ENCODE results near the gene GNA14. TPM values are rescaled to one million over a fixed set of nuclear protein-coding genes. Genes with fewer than 3 reads are reported as not detected.
"Not testable (repeated sequence)": the region's sequence is repeated elsewhere in the genome, so short reads cannot be mapped to it uniquely, and the experiment has no call there.

Gene GNA14
- polyA plus RNA-seq, 4 donors, result 12.2 to 19.7 (median 18.1) TPM

DNA sequence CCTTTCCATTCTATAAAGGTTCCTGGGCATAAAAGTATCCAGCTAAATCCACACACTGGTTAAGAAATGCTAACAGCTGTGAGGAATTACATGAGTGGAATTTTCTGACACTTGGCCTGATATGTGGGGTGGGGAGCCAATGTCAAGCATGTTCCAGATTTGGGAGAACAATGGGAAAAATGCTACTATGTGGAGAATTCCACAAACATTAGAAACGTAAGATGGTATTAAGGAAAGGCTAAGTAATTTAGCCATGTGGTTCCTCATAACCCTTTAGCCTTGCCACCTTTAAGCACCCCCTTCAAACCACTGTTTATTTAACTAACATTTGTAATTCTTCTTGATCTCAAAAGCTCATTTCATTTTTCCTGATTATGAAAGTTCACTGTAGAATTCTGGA lies 149.2 kb downstream of the GNA14 start:
- no peak for DNase-seq (ENCODE audit: low read depth in 4 of 4, low spot score in 3 of 4)

DNA sequence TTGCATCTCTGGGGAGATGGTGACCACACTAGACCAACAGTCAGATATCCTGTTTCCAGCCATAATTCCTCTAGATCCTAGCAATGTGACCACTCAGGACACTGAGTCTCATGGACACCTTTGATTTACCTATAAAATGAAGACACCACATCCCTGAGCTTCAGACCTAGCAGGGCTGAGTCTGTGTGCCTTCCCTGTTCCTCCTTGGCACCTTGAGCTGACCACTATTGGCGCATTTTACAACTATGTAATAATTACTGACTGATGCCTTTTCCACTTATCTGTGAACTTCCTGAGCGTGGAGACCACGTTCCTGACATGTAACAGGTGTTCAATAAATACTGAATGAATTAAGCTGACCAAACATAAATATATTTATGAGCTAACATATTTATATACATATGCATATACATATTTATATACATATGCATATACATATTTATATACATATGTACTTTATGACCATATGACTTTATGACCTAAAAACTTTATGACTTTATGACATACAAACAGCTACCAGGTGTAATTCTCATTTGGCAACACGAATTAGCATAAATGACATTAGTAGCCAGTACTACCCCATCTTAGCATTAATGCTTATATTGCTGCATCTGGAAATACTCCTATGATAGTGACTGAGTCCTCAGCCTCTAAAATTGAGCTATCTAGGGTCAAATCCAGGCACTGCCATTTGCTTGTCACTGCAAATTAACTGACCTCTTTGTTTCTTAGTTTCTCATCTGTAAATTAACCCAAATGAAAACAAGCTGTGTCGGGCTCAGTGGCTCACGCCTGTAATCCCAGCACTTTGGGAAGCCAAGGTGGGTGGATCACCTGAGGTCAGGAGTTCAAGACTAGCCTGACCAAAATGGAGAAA lies 150.6 kb downstream of the GNA14 start:
- DNase-seq (ENCODE audit: low read depth in 4 of 4, low spot score in 3 of 4), result no peak

DNA sequence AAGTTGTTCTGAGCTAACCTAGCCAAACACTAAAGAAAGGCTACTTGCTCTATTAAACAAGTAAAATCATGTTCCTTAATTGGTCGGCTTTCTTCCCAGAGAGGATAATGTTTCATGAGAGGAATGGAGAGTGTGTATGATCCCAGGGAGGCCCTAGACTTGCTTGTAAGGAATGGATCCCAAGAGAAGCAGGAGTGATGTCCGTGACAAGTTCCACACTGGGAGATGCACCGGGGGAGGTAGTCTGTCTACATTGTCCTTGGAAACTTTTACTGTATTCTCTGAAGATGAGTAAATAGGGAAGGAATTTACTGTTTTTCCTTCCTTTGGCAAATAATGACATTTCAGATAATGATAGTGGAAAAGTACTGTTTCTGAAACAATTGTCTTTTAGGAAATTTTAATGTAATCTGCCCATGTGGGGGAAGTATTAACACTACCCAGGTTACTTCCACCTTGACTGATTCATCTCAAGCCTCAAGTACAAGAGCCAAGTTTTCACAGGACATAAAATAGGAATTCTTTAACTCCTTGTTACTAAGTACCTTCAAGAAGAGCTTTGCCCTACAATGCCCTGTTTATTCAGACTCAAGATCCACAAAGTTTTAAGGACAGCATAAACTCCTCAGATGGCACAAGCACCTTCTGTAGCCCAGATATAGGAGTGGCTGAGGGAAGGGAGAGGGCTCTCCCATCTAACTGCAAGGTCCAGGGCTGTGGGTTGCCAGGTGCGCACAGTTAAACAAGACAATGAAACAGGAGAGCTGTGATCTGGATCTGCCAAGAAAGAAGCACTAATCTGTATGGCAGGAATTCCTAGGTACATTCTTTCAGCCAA lies 152.1 kb downstream of the GNA14 start:
- DNase-seq (ENCODE audit: low read depth in 4 of 4, low spot score in 3 of 4), result peak in 3 of 4 donors; percentile 33 to 45 (median 43)

DNA sequence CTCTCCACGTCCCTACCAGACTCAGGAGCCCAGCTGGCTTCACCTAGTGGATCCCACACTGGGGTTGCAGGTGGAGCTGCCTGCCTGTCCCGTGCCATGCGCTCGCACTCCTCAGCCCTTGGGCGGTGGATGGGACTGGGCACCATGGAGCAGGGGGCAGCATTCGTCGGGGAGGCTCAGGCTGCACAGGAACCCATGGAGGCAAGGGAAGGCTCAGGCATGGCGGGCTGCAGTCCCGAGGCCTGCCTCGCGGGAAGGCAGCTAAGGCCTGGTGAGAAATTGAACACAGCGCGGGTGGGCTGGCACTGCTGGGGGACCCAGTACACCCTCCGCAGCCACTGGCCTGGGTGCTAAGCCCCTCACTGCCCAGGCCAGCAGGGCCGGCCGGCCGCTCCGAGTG lies 157.8 kb downstream of the GNA14 start:
- DNase-seq (ENCODE audit: low read depth in 4 of 4, low spot score in 3 of 4), result not testable (repeated sequence)

DNA sequence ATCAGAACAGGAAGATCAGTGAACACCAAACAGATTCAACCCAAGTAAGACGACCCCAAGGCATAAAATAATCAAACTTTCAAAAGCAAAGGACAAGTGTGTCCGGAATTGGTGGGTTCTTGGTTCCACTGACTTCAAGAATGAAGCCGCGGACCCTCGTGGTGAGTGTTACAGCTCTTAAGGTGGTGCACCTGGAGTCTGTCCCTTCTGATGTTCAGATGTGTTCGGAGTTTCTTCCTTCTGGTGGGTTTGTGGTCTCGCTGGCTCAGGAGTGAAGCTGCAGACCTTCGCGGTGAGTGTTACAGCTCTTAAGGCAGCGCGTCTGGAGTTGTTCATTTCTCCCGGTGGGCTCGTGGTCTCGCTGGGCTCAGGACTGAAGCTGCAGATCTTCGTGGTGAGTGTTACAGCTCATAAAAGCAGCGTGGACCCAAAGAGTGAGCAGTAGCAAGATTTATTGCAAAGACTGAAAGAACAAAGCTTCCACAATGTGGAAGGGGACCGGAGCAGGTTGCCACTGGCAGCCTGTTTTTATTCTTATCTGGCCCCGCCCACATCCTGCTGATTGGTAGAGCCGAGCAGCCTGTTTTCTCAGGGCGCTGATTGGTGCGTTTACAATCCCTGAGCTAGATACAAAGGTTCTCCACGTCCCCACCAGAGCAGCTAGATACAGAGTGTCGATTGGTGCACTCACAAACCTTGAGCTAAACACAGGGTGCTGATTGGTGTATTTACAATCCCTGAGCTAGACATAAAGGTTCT lies 158.5 kb downstream of the GNA14 start:
- DNase-seq (ENCODE audit: low read depth in 4 of 4, low spot score in 3 of 4), result not testable (repeated sequence)

DNA sequence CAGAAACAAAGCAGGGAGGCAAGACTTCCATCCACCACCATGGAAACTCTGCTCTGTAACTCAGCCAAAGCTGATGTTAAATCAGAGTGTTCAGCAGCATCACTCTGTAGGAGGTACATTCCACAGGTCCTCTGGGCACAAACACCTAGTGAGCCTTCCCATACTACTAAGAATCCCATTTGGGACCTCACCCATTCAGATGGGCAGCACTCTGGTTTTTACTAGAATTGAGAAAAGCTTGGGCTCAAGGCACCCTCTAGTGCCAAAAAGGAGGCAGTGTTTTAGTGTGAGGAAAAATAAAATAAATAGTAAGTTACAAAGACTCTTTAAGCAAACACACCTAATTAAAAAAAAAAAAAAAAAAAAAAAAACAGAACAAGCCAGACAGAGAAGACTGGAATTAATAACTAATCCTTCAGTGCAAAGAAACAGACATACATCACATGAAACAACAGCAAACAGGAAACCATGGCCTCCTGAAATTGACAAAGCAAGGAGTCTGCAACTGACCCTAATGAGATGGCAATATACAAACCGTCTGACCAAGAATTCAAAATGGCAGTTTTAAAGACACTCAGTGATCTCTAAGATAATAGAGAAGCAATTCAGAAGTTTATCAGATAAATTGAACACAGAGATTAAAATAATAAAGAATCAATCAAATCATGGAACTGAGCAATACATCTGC lies 159.5 kb downstream of the GNA14 start:
- no peak for DNase-seq (ENCODE audit: low read depth in 4 of 4, low spot score in 3 of 4)

DNA sequence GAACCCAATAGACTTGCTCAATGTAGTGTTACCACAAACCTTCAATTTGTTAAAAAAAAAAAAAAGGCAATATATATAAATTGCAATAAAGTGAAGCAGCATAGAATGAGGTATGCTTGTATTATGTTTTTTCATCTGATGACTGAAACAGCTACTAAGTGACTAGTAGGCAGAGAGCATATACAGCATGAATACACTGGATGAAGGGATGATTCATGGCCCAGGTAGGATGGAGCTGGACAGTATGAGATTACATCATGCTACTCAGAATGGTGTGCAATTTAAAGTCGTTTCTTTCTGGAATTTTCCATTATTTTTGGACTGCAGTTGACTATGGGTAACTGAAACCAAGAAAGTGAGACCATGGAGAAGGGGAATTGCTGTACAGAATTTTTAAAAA lies 161.2 kb downstream of the GNA14 start:
- no peak for DNase-seq (ENCODE audit: low read depth in 4 of 4, low spot score in 3 of 4)

DNA sequence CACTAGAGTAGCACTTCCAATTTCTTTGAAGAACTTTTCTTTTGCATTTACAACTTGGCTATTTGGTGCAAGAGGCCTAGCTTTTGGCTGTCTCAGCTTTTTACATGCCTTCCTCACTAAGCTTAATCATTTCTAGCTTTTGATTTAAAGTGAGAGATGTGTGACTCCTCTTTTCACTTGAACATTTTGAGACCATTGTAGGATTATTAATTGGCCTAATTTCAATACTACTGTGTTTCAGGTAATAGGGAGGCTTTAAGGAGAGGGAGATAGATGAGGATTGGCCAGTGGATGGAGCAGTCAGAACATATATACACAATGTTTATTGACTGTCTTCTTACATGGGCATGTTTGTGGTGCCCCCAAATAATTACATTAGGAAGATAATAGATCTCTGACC lies 161.7 kb downstream of the GNA14 start:
- no peak for DNase-seq (ENCODE audit: low read depth in 4 of 4, low spot score in 3 of 4)

DNA sequence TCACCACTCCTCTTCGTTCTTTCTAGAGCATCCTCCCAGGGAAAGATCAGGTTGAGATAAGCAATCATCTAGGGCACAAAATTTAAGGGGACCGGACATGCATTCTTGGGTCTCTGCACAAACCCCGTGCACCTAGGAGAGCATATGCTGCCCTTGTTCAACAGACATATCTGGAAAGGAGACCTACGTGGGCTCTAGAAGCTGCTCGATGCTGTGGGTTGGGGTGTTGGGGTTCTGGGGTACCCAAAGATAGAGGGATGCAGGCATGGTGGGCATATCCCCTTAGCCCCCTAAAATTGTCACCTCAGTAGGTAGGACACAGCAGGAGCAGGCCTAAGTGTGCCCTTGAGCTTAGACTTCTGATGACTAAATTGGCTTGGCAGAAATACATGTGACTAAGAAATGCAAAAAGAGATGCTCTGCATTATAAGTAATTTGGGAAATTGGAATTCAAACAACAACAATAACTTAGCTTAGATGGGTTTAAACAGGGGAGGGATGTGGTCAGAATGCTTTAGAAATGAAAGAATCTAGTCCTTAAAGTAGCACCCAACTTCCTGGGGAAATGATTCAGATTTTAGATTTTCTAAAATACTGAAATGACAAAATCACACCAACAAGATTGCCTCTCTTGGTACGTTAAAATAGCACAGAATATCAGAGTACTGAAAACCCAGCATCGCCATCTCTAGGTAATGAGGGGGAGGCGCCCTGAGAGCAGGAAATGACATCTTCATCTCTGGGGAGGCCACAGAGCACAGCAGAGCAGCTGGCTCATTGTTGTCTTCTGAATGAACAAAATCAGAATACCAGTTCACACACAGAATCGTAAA lies 172.3 kb downstream of the GNA14 start:
- DNase-seq (ENCODE audit: low read depth in 4 of 4, low spot score in 3 of 4), result no peak

DNA sequence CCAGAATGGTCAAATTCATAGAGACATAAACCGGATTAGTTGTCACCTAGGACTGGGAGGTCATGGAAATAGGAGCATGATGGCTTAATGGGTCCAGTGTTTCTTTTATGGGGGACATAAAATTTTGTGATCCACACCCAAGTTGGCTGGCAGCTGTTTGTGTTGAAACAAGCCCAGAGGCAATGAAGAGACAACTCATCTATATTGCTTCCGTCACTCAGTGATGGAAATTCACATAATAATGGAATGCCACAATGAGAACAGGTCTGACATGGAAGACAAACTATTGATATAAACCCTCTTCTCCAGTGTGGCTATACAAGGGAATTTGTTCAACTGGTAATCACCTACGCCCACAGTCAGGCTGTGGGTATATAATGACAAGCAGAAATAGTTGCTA lies 173.2 kb downstream of the GNA14 start:
- no peak for DNase-seq (ENCODE audit: low read depth in 4 of 4, low spot score in 3 of 4)

DNA sequence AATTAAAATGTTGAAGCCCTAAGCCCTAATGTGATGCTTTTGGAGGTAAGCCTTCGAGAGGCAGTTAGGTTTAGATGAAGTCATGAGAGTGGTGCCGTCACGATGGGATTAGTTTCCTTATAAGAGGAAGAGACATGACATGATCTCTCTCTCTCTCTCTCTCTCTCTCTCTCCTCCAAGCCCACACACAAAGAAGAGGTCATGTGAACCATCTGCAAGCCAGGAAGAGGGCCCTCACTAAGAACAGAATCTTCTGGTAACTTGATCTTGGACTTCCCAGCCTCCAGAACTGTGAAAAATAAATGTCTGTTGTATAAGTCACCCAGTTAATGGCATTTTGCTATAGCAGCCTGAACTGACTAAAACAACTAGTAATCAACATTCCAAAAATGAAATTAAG lies 175.5 kb downstream of the GNA14 start:
- no peak for DNase-seq (ENCODE audit: low read depth in 4 of 4, low spot score in 3 of 4)

DNA sequence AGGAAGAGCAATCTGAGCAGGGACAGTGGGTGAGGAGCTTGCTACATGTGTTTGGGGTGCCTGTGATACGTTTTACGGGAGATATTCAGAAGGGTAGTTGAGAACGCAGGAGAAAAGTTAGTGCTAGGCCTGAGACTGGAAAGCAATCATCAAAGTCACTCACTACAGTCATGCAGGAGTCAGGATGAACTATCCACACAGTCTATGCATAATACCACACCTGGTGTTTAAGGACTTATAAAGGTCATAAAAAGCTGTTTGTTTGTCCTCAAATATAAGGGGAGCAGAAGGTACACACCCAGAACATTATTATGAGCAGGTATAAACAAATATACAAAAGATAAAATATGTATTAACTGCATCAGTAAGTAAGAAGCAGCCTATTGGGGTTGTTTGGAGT lies 176.6 kb downstream of the GNA14 start:
- no peak for DNase-seq (ENCODE audit: low read depth in 4 of 4, low spot score in 3 of 4)

DNA sequence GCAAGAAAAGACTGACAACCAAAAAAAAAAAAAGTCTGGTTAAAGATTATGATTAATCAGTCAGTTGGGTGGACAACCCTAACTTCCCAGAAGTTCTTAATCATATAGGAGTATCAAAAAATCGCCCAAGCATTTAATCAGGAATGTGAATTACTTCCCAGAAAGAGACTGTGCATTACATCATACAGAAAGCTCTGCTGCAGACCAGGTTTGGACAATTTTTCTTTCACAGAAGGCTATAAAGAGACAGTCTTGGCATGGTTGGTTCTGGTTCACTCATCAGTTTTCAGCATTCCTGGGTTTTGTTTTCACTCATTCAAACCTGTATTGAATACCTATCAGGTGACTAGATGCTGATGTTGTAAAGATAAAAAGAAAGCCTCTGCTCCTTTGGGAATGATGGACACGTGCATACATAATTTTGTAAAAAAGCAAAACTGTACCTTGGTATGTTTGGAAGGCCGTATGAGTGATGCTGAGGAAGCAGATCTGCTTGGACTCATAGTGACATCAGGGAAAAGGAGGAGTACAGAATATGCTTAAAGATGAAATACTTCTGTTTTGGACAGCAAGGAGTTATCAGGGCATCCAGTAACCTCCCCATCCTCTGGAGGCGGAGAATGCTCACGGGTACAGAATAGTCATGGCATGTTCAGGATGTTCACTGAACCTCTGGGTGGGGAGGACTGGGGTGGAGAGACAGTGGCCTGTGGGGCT lies 178.4 kb downstream of the GNA14 start:
- no peak for DNase-seq (ENCODE audit: low read depth in 4 of 4, low spot score in 3 of 4)

DNA sequence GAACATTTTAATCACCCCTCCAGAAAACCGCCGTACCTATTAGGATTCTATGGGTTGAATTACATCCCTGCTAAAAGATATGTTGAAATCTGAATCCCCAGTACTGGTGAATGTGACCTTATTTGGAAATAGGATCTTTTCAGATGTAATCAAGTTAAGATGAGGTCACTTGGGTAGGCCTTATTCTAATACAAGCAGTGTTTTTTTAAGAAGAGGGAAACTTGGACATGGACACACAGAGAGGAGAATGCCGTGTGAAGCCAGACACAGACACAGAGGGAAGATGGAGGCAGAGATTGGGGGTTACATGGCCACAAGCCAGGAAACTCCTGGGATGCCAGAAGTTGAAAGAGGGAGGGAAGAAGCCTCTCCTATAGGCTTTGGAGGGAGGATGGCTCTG lies 183.5 kb downstream of the GNA14 start:
- no peak for DNase-seq (ENCODE audit: low read depth in 4 of 4, low spot score in 3 of 4)

DNA sequence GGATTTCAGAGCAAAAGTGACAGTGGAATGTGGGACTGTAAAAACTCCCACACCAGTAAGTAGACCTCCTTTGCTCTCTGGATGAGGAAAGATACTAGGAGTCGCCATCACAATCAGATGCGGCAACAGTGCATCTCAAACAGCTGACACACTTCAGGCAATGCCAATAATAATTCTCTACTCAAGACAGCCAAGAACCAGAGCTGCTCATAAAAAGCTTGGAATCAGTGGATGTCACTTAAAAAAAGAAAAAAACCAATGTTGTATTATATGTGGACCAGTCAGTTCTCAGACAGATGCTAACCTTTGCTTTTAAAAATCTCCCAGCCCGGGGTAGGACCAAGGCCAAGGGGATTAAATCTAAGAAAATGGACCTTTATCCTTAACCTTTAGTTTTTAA lies 185.0 kb downstream of the GNA14 start:
- peak; percentile 22 to 44 (median 38) for DNase-seq (ENCODE audit: low read depth in 4 of 4, low spot score in 3 of 4)

DNA sequence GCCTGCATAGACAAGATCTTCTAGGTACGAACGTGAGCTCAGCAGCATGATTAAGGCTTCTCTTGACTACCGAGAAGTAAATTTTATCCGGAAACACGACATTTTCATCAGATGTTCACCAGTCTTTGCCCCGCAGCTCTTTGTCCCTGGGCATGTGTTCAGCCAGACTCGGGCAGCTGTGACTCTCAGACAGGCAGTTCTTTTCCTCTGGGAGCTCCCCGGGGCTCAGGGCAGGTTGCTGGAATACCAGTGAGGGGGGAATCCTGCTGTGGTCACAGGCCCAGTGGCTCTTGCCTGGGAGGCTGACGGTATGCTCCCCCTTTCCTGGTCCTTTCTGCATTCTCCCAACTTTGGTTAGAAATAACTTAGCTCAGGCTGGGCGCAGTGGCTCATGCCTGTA lies 186.1 kb downstream of the GNA14 start:
- no peak for DNase-seq (ENCODE audit: low read depth in 4 of 4, low spot score in 3 of 4)

DNA sequence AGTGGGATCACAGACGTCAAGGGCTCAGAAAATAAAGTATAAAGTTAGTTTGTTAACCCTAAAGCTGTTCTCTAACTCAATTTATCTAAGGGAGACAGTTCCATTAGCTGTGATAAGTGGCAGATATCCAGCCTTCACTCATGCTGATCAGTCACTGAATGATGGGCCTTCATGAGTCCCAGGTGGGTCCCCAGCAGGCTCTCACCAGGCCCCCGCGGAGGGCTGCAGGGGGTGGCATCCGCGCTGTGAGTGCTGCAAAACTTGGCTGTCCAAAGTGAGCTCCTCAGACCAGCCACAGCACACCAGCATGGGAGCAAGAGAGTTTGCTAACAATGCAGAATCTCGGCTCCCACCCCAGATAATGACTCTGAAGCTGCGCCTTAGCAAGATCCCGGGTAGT lies 187.2 kb downstream of the GNA14 start:
- no peak for DNase-seq (ENCODE audit: low read depth in 4 of 4, low spot score in 3 of 4)

DNA sequence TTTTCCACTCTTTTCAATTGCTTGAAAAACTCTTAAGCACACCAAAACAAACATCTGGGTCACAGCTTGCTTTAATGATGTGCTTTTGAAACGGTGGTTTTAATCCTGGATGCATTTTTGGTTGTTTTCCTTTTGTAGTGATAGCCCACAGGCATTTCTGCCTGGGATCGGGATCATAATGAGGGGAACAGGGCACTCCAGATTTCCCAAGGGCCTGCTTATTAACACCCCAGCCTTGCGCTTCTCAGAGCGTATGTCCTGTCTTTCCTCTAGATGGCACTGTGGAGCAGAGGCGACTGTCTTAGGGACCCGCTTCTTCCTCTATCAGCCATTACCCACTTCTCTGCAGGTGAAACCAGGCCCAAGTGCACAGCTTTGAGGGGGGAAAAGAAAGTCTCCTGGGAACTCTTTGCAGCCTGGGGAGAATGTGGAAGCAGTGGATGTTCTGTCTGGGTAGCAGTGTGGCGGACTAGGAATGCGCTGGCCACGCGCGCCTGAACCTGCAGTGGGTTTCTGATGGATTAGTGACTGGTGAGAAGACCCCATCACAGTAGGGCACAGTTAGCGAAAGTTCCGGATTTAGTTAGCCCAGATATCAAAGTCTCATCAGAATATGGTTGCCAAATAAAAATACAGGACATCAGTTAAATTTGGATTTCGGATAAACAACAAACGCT lies 190.1 kb downstream of the GNA14 start:
- DNase-seq (ENCODE audit: low read depth in 4 of 4, low spot score in 3 of 4), result peak in 3 of 4 donors; percentile 52 to 67 (median 61)
